GM21619 (cell line): ENCODE results near the gene CYP46A1.

ENCODE experiments used
- ATAC-seq: cut with Tn5 transposase; IDR thresholded peaks from one replicate; pipeline ENCODE4 v1.9.1; 2021; ENCODE audit not compliant: unreplicated experiment

Gene CYP46A1

GRCh38 chr14:99741227-99741976, 57.3 kb downstream of the CYP46A1 start:
- no peak for ATAC-seq

- no peak for ATAC-seq
Observed at GRCh38 chr14:99742074-99742473, 58.0 kb downstream of the CYP46A1 start.

- ATAC-seq = no peak
Observed at GRCh38 chr14:99742509-99743487, 58.7 kb downstream of the CYP46A1 start.

- no peak for ATAC-seq
Observed at GRCh38 chr14:99744199-99744872, 60.2 kb downstream of the CYP46A1 start.

- ATAC-seq = no peak
Observed at GRCh38 chr14:99744873-99745224, 60.8 kb downstream of the CYP46A1 start.

- no peak for ATAC-seq
Observed at GRCh38 chr14:99745307-99745951, 61.3 kb downstream of the CYP46A1 start.

- ATAC-seq = no peak
Observed at GRCh38 chr14:99747167-99747566, 63.1 kb downstream of the CYP46A1 start.

- no peak for ATAC-seq
Observed at GRCh38 chr14:99747582-99748330, 63.7 kb downstream of the CYP46A1 start.

- ATAC-seq = no peak
Observed at GRCh38 chr14:99748529-99748928, 64.4 kb downstream of the CYP46A1 start.

- no peak for ATAC-seq
Observed at GRCh38 chr14:99749142-99749541, 65.0 kb downstream of the CYP46A1 start.

- ATAC-seq = no peak
Observed at GRCh38 chr14:99749763-99750715, 65.9 kb downstream of the CYP46A1 start.

- no peak for ATAC-seq
Observed at GRCh38 chr14:99750746-99751450, 66.8 kb downstream of the CYP46A1 start.

- ATAC-seq = no peak
Observed at GRCh38 chr14:99751539-99752485, 67.7 kb downstream of the CYP46A1 start.

- no peak for ATAC-seq
Observed at GRCh38 chr14:99752486-99753121, 68.5 kb downstream of the CYP46A1 start.

- no peak for ATAC-seq
Observed at GRCh38 chr14:99753225-99754140, 69.4 kb downstream of the CYP46A1 start.
